GM12878 (cell line): Measurements from ENCODE around the gene ERN1. TPM values are rescaled to one million over a fixed set of nuclear protein-coding genes. Genes with fewer than 3 reads are reported as not detected.

ENCODE experiments used
- ATAC-seq: fragments of 200-7000 bp; cut with Tn5 transposase; 3 replicates; pipeline ENCODE4 v1.9.1; 2020; ENCODE audit warnings: mild to moderate bottlenecking, moderate library complexity
- BruUV-seq: library from RNA; stranded (reverse); fragments of 400-500 nt; replicated peaks from 2 replicates; lab custom pipeline; 2021; lab: Mats Ljungman, UMichigan
- CTCF ChIA-PET: fragments of 300-600 bp; sonication (Branson Sonifier 250); formaldehyde crosslinking; extraction: SDS; loops from one replicate; lab custom pipeline; 2021; ENCODE audit warnings: inconsistent platforms; lab: Yijun Ruan, JAX
- POLR2A ChIA-PET: fragments of 350-600 bp; formaldehyde crosslinking; extraction: SDS; loops from one replicate; lab custom pipeline; 2021; ENCODE audit warnings: inconsistent platforms; lab: Charles Lee
- RAD21 ChIA-PET: fragments of 300-600 bp; sonication (Branson Sonifier 250); formaldehyde crosslinking; loops from one replicate; lab custom pipeline; 2023; ENCODE audit warnings: antibody characterized with exemption; ENCODE audit not compliant: unreplicated experiment; lab: Charles Lee
- SMC1A ChIA-PET: fragments of 300-600 bp; sonication (Branson Sonifier 250); formaldehyde crosslinking; loops from one replicate; lab custom pipeline; 2023; ENCODE audit not compliant: unreplicated experiment, uncharacterized antibody; lab: Charles Lee
- DNase-seq: peaks from one replicate; pipeline ENCODE4 v3.0.0-alpha.2; 2011; ENCODE audit warnings: low read depth, low spot score
- FAIRE-seq: peaks from 3 replicates; lab custom pipeline; 2011; peaks lifted over from hg19 to GRCh38; lab: Jason Lieb, UNC
- H2AFZ ChIP-seq: 2 replicates; pipeline ENCODE4 v1.6.0; 2011; ENCODE audit warnings: low read depth, low read length, control low read depth; ENCODE audit not compliant: control insufficient read depth
- H3K27ac ChIP-seq: 2 replicates; pipeline ENCODE4 v1.5.1; 2011; ENCODE audit warnings: control low read depth; ENCODE audit not compliant: control insufficient read depth, insufficient read depth
- H3K27me3 ChIP-seq, 2 experiments: replicated peaks in 1 of 2; 2 replicates each; pipeline versions ENCODE4 v1.6.0 to v1.6.1; 2011; ENCODE audit warnings: low read length in 1 of 2; ENCODE audit not compliant: control insufficient read depth in 2 of 2, insufficient read depth in 2 of 2
- H3K36me3 ChIP-seq, 2 experiments: 2 replicates each; pipeline ENCODE4 v1.5.1; 2011; ENCODE audit warnings: low read length in 1 of 2; ENCODE audit not compliant: control insufficient read depth in 2 of 2, insufficient read depth in 2 of 2
- H3K4me1 ChIP-seq: 2 replicates; pipeline ENCODE4 v1.6.1; 2011; ENCODE audit warnings: mild to moderate bottlenecking, low read length, moderate library complexity, mixed read lengths; ENCODE audit not compliant: control insufficient read depth, insufficient read depth
- H3K4me2 ChIP-seq: 2 replicates; pipeline ENCODE4 v1.6.0; 2011; ENCODE audit warnings: control low read depth; ENCODE audit not compliant: control insufficient read depth, insufficient read depth
- H3K4me3 ChIP-seq: fragments of 200-600 bp; sonication (generic); 2 replicates; pipeline ENCODE4 v1.5.1; 2016
- H3K79me2 ChIP-seq: 2 replicates; pipeline ENCODE4 v1.6.0; 2011; ENCODE audit warnings: low read length; ENCODE audit not compliant: control insufficient read depth, insufficient read depth
- H3K9ac ChIP-seq: 2 replicates; pipeline ENCODE4 v1.8.0; 2011; ENCODE audit warnings: low read length, control low read depth, mixed read lengths; ENCODE audit not compliant: control insufficient read depth, insufficient read depth
- H3K9me3 ChIP-seq: replicated peaks from 3 replicates; pipeline ENCODE4 v1.5.1; 2011; ENCODE audit warnings: mild to moderate bottlenecking, low read length; ENCODE audit not compliant: control insufficient read depth, insufficient read depth
- H4K20me1 ChIP-seq: 2 replicates; pipeline ENCODE4 v1.6.0; 2011; ENCODE audit not compliant: control insufficient read depth, insufficient read depth
- CBX3 ChIP-seq: fragments of 200-600 bp; sonication (generic); IDR thresholded peaks from 2 replicates; pipeline ENCODE4 v1.6.1; 2016; ENCODE audit warnings: low read depth, borderline replicate concordance
- CHD4 ChIP-seq: fragments of 200-600 bp; sonication (generic); IDR thresholded peaks from 2 replicates; pipeline ENCODE4 v1.6.1; 2016; ENCODE audit warnings: mild to moderate bottlenecking
- DPF2 ChIP-seq: fragments of 450-650 bp; IDR thresholded peaks from 2 replicates; pipeline ENCODE4 v1.6.1; 2017; ENCODE audit warnings: mild to moderate bottlenecking
- WGBS: methylation state at CpG from one replicate; pipeline ENCODE4 v1.1.6; 2016; ENCODE audit warnings: low lambda C conversion rate; ENCODE audit not compliant: insufficient replicate concordance, insufficient coverage; ENCODE audit errors: missing lambda C conversion rate; 5-methylcytosine and 5-hydroxymethylcytosine counted together
- in situ Hi-C: fragments of 300-500 bp; cut with MboI; formaldehyde crosslinking; loops from 9 replicates; pipeline ENCODE4 v1.14.3; 2018; ENCODE audit warnings: mixed read lengths
- intact Hi-C: fragments of 100-400 bp; cut with micrococcal nuclease; formaldehyde crosslinking; loops from one replicate; pipeline ENCODE4 v1.14.2; 2022; ENCODE audit not compliant: unreplicated experiment
- polyA plus RNA-seq, 11 experiments: library from polyadenylated mRNA; depleted of rRNA in 4 of 11; unstranded in 6 of 11; stranded (reverse) in 5 of 11; fragments of >200 nt; fragmentation: Nextera tagmentation in 4 of 11; fragmentation: Illumina TruSeq in 1 of 11; extraction: Ambion mirVana in 4 of 11; extraction: Trizol in 1 of 11; gene quantifications; 1 replicate in 1 of 11; 2 replicates in 10 of 11; pipeline versions ENCODE4 v1.2.1 to v1.2.3, GENCODE V29; 2011 to 2016; ENCODE audit warnings: inconsistent platforms in 2 of 11, missing spikeins in 2 of 11, low read depth in 1 of 11
- total RNA-seq, 4 experiments: library from RNA; depleted of rRNA in 3 of 4; stranded (reverse); fragments of >200 nt in 3 of 4; fragmentation: Illumina TruSeq in 1 of 4; extraction: Trizol in 1 of 4; gene quantifications; 2 replicates each; pipeline versions ENCODE4 v1.2.1 to v1.2.3, GENCODE V29; 2013 to 2021
- TF ChIP-seq, protein P1 (sequence below): fragments of 450-650 bp; formaldehyde crosslinking; IDR thresholded peaks from 2 replicates; pipeline ENCODE4 v1.4.0; 2022; ENCODE audit warnings: mild to moderate bottlenecking, moderate library complexity
- TF ChIP-seq, protein P2 (sequence below): fragments of 450-650 bp; IDR thresholded peaks from 2 replicates; pipeline ENCODE4 v1.6.1; 2016; ENCODE audit warnings: mild to moderate bottlenecking
- TF ChIP-seq, protein P3 (sequence below): IDR thresholded peaks from 2 replicates; pipeline ENCODE4 v1.6.1; 2011; ENCODE audit warnings: borderline replicate concordance, low read depth, mild to moderate bottlenecking, moderate library complexity, mixed read lengths, low read length; ENCODE audit not compliant: insufficient read depth; ENCODE audit errors: extremely low read length

ERN1 gene
- total and polyA plus RNA-seq, 10 of the 15 experiments (the other 5 are each of a cell fraction or from before 2014, with no cell fraction given) = 2.6 to 19.2 (median 7.6) TPM

DNA sequence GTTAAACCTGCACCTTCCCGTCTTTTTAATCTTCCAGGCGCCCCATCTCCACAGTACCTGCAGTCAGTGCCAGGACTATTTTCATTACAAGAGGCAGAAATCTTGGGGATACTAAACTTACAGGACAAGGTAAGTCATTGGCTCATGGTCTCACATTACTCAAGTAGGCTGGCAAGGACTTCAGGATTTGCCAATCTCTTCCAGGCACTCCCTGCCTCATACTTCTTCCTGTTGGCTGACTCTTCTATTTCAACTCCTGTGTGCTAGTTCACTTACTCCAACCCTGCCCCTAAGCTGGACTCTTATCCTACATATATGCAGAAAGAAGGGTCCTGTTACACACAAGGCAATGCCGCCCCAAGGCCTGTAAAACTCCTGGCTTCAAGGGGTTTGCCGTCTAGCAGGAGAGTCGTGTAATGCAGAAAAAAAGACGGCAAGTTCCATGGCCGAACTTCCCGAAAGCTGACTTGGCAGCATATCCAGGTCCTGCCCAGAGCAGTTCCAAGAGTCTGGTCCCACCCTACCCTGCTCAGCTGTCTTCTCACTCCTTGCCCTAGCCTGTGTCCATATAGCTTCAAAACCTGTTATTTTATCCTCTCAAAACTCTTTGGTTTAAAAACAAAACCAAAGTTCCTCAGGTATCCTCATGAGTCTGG lies 14.8 kb downstream of the ERN1 start:
- H4K20me1 ChIP-seq = no peaks in the 10 kb centered on the region
- no TSS peak for BruUV-seq
- ChIA-PET POLR2A (interaction anchor here (0.6 to 1.6 kb wide), 3 partner anchors 11 to 348 kb away, joined by 3 to 4 read pairs (median 4); no protein-coding TSS in a partner anchor), CTCF (interaction anchor here (0.8 to 2.2 kb wide), 4 partner anchors 18 to 92 kb away, joined by 3 to 10 read pairs (median 4); no protein-coding TSS in a partner anchor), SMC1A (interaction anchor here (0.6 to 3.1 kb wide), 5 partner anchors 9 to 19 kb away, joined by 3 to 17 read pairs (median 3); no protein-coding TSS in a partner anchor), RAD21 (interaction anchor here (1.0 to 1.7 kb wide), 2 partner anchors 16 to 41 kb away, joined by 3 to 4 read pairs; no protein-coding TSS in a partner anchor)
- in situ Hi-C loops = no loop called here
- 93% methylated on average over 8 of the region's 8 CpGs for WGBS
- peaks cover 0 to 2% of the 10 kb centered on the region in 2 experiments; a peak in 1 of 4 replicates for H3K36me3 ChIP-seq
- no peaks in the 10 kb centered on the region for H3K27me3 ChIP-seq
- ATAC-seq (no peak), DNase-seq (no peak), FAIRE-seq (no peak)
- H3K4me3 ChIP-seq = no peak overlapping the region
- no peak overlapping the region for H2AFZ ChIP-seq
- TF ChIP-seq DPF2 (no peak), CBX3 (no peak), CHD4 (no peak)
- TF ChIP-seq, protein P1, sequence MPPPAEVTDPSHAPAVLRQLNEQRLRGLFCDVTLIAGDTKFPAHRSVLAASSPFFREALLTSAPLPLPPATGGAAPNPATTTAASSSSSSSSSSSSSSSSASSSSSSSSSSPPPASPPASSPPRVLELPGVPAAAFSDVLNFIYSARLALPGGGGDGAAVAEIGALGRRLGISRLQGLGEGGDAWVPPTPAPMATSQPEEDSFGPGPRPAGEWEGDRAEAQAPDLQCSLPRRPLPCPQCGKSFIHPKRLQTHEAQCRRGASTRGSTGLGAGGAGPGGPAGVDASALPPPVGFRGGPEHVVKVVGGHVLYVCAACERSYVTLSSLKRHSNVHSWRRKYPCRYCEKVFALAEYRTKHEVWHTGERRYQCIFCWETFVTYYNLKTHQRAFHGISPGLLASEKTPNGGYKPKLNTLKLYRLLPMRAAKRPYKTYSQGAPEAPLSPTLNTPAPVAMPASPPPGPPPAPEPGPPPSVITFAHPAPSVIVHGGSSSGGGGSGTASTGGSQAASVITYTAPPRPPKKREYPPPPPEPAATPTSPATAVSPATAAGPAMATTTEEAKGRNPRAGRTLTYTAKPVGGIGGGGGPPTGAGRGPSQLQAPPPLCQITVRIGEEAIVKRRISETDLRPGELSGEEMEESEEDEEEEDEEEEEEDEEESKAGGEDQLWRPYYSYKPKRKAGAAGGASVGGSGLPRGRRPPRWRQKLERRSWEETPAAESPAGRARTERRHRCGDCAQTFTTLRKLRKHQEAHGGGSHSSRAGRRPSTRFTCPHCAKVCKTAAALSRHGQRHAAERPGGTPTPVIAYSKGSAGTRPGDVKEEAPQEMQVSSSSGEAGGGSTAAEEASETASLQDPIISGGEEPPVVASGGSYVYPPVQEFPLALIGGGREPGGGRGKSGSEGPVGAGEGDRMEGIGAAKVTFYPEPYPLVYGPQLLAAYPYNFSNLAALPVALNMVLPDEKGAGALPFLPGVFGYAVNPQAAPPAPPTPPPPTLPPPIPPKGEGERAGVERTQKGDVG = no peak
- TF ChIP-seq, protein P2, sequence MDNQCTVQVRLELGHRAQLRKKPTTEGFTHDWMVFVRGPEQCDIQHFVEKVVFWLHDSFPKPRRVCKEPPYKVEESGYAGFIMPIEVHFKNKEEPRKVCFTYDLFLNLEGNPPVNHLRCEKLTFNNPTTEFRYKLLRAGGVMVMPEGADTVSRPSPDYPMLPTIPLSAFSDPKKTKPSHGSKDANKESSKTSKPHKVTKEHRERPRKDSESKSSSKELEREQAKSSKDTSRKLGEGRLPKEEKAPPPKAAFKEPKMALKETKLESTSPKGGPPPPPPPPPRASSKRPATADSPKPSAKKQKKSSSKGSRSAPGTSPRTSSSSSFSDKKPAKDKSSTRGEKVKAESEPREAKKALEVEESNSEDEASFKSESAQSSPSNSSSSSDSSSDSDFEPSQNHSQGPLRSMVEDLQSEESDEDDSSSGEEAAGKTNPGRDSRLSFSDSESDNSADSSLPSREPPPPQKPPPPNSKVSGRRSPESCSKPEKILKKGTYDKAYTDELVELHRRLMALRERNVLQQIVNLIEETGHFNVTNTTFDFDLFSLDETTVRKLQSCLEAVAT = no peak
- TF ChIP-seq, protein P3, sequence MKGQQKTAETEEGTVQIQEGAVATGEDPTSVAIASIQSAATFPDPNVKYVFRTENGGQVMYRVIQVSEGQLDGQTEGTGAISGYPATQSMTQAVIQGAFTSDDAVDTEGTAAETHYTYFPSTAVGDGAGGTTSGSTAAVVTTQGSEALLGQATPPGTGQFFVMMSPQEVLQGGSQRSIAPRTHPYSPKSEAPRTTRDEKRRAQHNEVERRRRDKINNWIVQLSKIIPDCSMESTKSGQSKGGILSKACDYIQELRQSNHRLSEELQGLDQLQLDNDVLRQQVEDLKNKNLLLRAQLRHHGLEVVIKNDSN = no peak
- no peak overlapping the region for H3K27ac ChIP-seq
- peaks cover 8% of the 10 kb centered on the region for H3K79me2 ChIP-seq
- H3K4me1 ChIP-seq = peaks cover 11% of the 10 kb centered on the region
- intact Hi-C loops = no loop called here
- H3K4me2 ChIP-seq = no peak overlapping the region
- no peaks in the 10 kb centered on the region for H3K9me3 ChIP-seq
- no peak overlapping the region for H3K9ac ChIP-seq
